ENCODE data around the gene SLC6A20.

The SLC6A20 gene

GRCh38 chr3:45795882-45796765 is at the start of gene SLC6A20:
SLC6A20 (minus strand) TSS chr3:45796536; CDS start chr3:45796419, 117 bp downstream.
- Mint-ChIP-seq H3K27me3 (peaks cover 61% of the 10 kb centered on the region), H3K4me1 (ENCODE audit: low read depth) (peaks cover 16% of the 10 kb centered on the region), H3K27ac (no peak within 1 kb of the TSS), H3K4me3 (peak within 1 kb of the TSS; percentile 57), H3K9me3 (no peaks in the 10 kb centered on the region), H3K36me3 (ENCODE audit: low read depth) (no peaks in the 10 kb centered on the region)
- intact Hi-C loops (cut with micrococcal nuclease) = no loop called here

GRCh38 chr3:45844616-45845015 is 48.3 kb upstream of the SLC6A20 start:
- no peaks in the 10 kb centered on the region for H3K9me3 Mint-ChIP-seq
- H3K4me1 Mint-ChIP-seq (ENCODE audit: low read depth) = peaks cover 5% of the 10 kb centered on the region
- H3K27me3 Mint-ChIP-seq = peaks cover 28% of the 10 kb centered on the region
- H3K36me3 Mint-ChIP-seq (ENCODE audit: low read depth) = peaks cover 7% of the 10 kb centered on the region
- intact Hi-C loops (cut with micrococcal nuclease) = no loop called here
- H3K27ac Mint-ChIP-seq = no peak overlapping the region
- H3K4me3 Mint-ChIP-seq = no peak overlapping the region

- Mint-ChIP-seq H3K9me3 (no peaks in the 10 kb centered on the region), H3K4me3 (no peak overlapping the region), H3K4me1 (ENCODE audit: low read depth) (peaks cover 5% of the 10 kb centered on the region), H3K27me3 (peaks cover 25% of the 10 kb centered on the region), H3K36me3 (ENCODE audit: low read depth) (peaks cover 7% of the 10 kb centered on the region), H3K27ac (no peak overlapping the region)
- intact Hi-C loops (cut with micrococcal nuclease) = no loop called here
Measured at GRCh38 chr3:45842851-45843625, 46.7 kb upstream of the SLC6A20 start.

- intact Hi-C loops (cut with micrococcal nuclease) = no loop called here
- peaks cover 17% of the 10 kb centered on the region for H3K27me3 Mint-ChIP-seq
- H3K9me3 Mint-ChIP-seq = no peaks in the 10 kb centered on the region
Measured at GRCh38 chr3:45841757-45842491, 45.6 kb upstream of the SLC6A20 start, which contains the start of gene LZTFL1. LZTFL1 (minus strand) TSS chr3:45842119; CDS start chr3:45841991, 128 bp downstream.

GRCh38 chr3:45841420-45841756 is 45.1 kb upstream of the SLC6A20 start:
- H3K4me3 Mint-ChIP-seq = peak overlapping the region; percentile 93
- intact Hi-C loops (cut with micrococcal nuclease) = no loop called here
- peak overlapping the region; percentile 88 for H3K27ac Mint-ChIP-seq
- H3K4me1 Mint-ChIP-seq (ENCODE audit: low read depth) = peaks cover 5% of the 10 kb centered on the region
- H3K9me3 Mint-ChIP-seq = no peaks in the 10 kb centered on the region
- peaks cover 16% of the 10 kb centered on the region for H3K36me3 Mint-ChIP-seq (ENCODE audit: low read depth)
- peaks cover 14% of the 10 kb centered on the region for H3K27me3 Mint-ChIP-seq

More at GRCh38 chr3:45841757-45842491, 45.6 kb upstream of the SLC6A20 start, which contains the start of gene LZTFL1:
- peaks cover 5% of the 10 kb centered on the region for H3K4me1 Mint-ChIP-seq (ENCODE audit: low read depth)
- H3K36me3 Mint-ChIP-seq (ENCODE audit: low read depth) = peaks cover 12% of the 10 kb centered on the region
- peak within 1 kb of the TSS; percentile 93 for H3K4me3 Mint-ChIP-seq
- peak within 1 kb of the TSS; percentile 88 for H3K27ac Mint-ChIP-seq

GRCh38 chr3:45838466-45838865 is 42.1 kb upstream of the SLC6A20 start:
- no peak overlapping the region for H3K27ac Mint-ChIP-seq
- no peaks in the 10 kb centered on the region for H3K9me3 Mint-ChIP-seq
- peaks cover 3% of the 10 kb centered on the region for H3K27me3 Mint-ChIP-seq
- H3K4me3 Mint-ChIP-seq = no peak overlapping the region
- H3K4me1 Mint-ChIP-seq (ENCODE audit: low read depth) = peaks cover 5% of the 10 kb centered on the region
- peaks cover 28% of the 10 kb centered on the region for H3K36me3 Mint-ChIP-seq (ENCODE audit: low read depth)
- intact Hi-C loops (cut with micrococcal nuclease) = no loop called here

GRCh38 chr3:45832699-45833098 is 36.4 kb upstream of the SLC6A20 start:
- Mint-ChIP-seq H3K9me3 (no peaks in the 10 kb centered on the region), H3K27ac (no peak overlapping the region), H3K4me1 (ENCODE audit: low read depth) (no peaks in the 10 kb centered on the region), H3K36me3 (ENCODE audit: low read depth) (peaks cover 62% of the 10 kb centered on the region), H3K4me3 (no peak overlapping the region), H3K27me3 (no peaks in the 10 kb centered on the region)
- intact Hi-C loops (cut with micrococcal nuclease) = no loop called here

GRCh38 chr3:45830121-45830520 is 33.8 kb upstream of the SLC6A20 start:
- Mint-ChIP-seq H3K4me1 (ENCODE audit: low read depth) (no peaks in the 10 kb centered on the region), H3K27ac (no peak overlapping the region), H3K36me3 (ENCODE audit: low read depth) (peaks cover 61% of the 10 kb centered on the region), H3K4me3 (no peak overlapping the region), H3K9me3 (no peaks in the 10 kb centered on the region), H3K27me3 (no peaks in the 10 kb centered on the region)
- intact Hi-C loops (cut with micrococcal nuclease) = no loop called here

- Mint-ChIP-seq H3K4me3 (no peak overlapping the region), H3K27me3 (no peaks in the 10 kb centered on the region), H3K27ac (no peak overlapping the region), H3K36me3 (ENCODE audit: low read depth) (peaks cover 53% of the 10 kb centered on the region), H3K9me3 (no peaks in the 10 kb centered on the region), H3K4me1 (ENCODE audit: low read depth) (no peaks in the 10 kb centered on the region)
- intact Hi-C loops (cut with micrococcal nuclease) = loop anchor here (10.0 kb wide), 1 partner anchor 78 kb away; no protein-coding TSS in a partner anchor
Measured at GRCh38 chr3:45826908-45827307, 30.6 kb upstream of the SLC6A20 start.

- H3K4me3 Mint-ChIP-seq = no peak overlapping the region
- no peaks in the 10 kb centered on the region for H3K9me3 Mint-ChIP-seq
- no peaks in the 10 kb centered on the region for H3K27me3 Mint-ChIP-seq
- H3K27ac Mint-ChIP-seq = no peak overlapping the region
- H3K4me1 Mint-ChIP-seq (ENCODE audit: low read depth) = no peaks in the 10 kb centered on the region
- intact Hi-C loops (cut with micrococcal nuclease) = loop anchor here (10.0 kb wide), 1 partner anchor 78 kb away; no protein-coding TSS in a partner anchor
- H3K36me3 Mint-ChIP-seq (ENCODE audit: low read depth) = peaks cover 51% of the 10 kb centered on the region
Measured at GRCh38 chr3:45826321-45826720, 30.0 kb upstream of the SLC6A20 start.

- intact Hi-C loops (cut with micrococcal nuclease) = loop anchor here (10.0 kb wide), 1 partner anchor 84 kb away; no protein-coding TSS in a partner anchor
- H3K9me3 Mint-ChIP-seq = no peaks in the 10 kb centered on the region
- H3K4me3 Mint-ChIP-seq = no peak overlapping the region
- peaks cover 17% of the 10 kb centered on the region for H3K36me3 Mint-ChIP-seq (ENCODE audit: low read depth)
- no peak overlapping the region for H3K27ac Mint-ChIP-seq
- H3K27me3 Mint-ChIP-seq = no peaks in the 10 kb centered on the region
- no peaks in the 10 kb centered on the region for H3K4me1 Mint-ChIP-seq (ENCODE audit: low read depth)
Measured at GRCh38 chr3:45821127-45821526, 24.8 kb upstream of the SLC6A20 start.

GRCh38 chr3:45819543-45819942 is 23.2 kb upstream of the SLC6A20 start:
- Mint-ChIP-seq H3K9me3 (no peaks in the 10 kb centered on the region), H3K4me1 (ENCODE audit: low read depth) (no peaks in the 10 kb centered on the region), H3K27me3 (no peaks in the 10 kb centered on the region), H3K36me3 (ENCODE audit: low read depth) (peaks cover 14% of the 10 kb centered on the region), H3K4me3 (no peak overlapping the region), H3K27ac (no peak overlapping the region)
- intact Hi-C loops (cut with micrococcal nuclease) = no loop called here

- Mint-ChIP-seq H3K4me3 (no peak overlapping the region), H3K36me3 (ENCODE audit: low read depth) (peaks cover 14% of the 10 kb centered on the region), H3K27me3 (no peaks in the 10 kb centered on the region)
Measured at GRCh38 chr3:45817831-45818522, 21.6 kb upstream of the SLC6A20 start.

More at GRCh38 chr3:45817831-45818522, 21.6 kb upstream of the SLC6A20 start:
- no peaks in the 10 kb centered on the region for H3K9me3 Mint-ChIP-seq
- H3K4me1 Mint-ChIP-seq (ENCODE audit: low read depth) = no peaks in the 10 kb centered on the region
- H3K27ac Mint-ChIP-seq = no peak overlapping the region
- intact Hi-C loops (cut with micrococcal nuclease) = no loop called here

All from dendritic cell treated with granulocyte-macrophage colony-stimulating factor and Interleukin-4, amounts not matched to agents 40 ng/mL and 50 ng/mL, for 4 days (primary cell).